ENCODE results near the gene SPI1.
A peak's percentile ranks its signal among the peaks of the same experiment; 100 is the strongest.
"Not testable (repeated sequence)": the region's sequence is repeated elsewhere in the genome, so short reads cannot be mapped to it uniquely, and the experiment has no call there.

SPI1 gene

DNA sequence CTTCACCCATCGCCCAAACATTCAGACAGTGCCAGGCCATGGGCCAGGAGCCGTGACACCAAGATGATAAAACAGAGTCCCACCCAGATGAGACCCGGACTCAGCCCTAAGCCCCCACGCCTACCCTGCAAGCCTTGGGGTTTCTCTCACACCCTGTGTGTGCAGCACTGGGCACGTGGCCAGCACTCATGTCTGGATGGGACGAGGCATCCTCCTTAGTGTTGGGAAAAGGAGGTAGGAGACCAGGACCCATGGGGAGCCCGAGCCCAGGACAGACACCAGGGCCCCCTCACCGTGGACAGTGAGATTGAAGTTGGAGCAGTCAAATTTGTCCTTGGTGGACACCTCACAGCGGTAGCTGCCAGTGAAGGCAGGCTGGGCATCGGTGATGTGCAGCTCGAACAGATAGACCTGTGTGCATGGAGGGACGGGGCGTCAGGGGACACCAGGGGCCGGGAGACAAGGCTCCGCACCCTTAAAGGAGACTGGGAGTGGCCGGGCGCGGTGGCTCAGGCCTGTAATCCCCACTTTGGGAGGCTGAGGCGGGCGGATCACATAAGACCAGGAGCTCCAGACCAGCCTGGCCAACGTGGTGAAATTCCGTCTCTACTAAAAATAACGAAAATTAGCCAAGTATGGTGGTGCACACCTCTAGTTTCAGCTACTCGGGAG is 30.1 kb downstream of the SPI1 start:
- Mint-ChIP-seq H3K27me3 (no peaks in the 10 kb centered on the region), H3K27ac (no peak overlapping the region), H3K4me1 (ENCODE audit: low read depth) (no peaks in the 10 kb centered on the region), H3K9me3 (no peaks in the 10 kb centered on the region), H3K36me3 (ENCODE audit: low read depth) (no peaks in the 10 kb centered on the region), H3K4me3 (no peak overlapping the region)

DNA sequence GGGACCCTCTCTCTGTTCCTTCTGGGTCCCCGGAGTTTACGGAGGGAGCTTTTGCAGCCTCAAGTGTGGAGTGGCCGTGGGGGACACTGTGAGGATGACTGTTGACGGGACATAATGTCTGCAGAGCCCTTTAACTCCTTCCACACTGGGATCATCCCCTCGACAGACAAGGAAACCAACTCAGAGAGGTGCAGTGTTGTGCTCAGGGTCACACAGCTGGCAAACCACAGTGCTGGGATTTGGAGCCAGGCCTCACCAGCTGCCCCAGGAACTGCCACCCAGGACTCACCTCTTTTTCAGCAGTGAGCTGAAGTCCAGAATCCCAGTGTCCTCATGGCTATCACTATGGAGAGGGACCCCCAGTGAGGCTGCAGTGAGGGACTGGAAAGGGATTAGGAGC is 31.2 kb downstream of the SPI1 start:
- no peaks in the 10 kb centered on the region for H3K4me1 Mint-ChIP-seq (ENCODE audit: low read depth)
- H3K27ac Mint-ChIP-seq: no peak overlapping the region
- no peaks in the 10 kb centered on the region for H3K27me3 Mint-ChIP-seq

DNA sequence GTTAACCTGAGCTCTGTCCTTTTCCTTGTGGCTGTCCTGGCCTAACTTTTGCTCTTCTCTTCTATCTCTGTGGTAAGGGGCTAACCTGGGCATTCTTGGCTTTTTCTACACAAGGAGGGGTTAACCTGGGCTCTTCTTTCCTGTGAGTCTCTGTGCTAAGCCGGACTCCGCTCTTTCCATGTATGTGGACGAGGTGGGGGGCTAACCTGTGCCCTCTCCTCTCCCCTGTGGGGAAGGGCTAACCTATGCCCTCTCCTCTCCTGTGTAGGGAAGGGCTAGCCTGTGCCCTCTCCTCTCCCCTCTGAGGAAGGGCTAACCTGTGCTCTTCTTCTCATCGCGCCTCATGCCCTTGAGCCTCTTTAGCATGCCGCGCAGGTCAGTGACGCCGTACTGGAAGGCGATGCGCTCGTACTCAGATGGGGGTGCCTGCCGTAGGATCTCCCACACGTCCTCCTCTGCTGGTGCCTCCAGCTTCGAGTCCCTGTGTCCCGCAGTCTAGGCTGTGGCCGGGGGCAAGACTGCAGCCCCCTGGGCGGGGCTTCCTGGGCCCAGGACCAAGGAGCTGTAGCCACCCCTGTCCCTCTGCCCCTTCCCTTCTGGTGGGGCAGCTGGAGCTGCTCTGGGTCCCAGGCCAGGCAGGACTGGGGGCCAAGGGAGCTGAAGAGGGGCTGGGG is 32.3 kb downstream of the SPI1 start:
- no peak overlapping the region for H3K4me3 Mint-ChIP-seq
- H3K27ac Mint-ChIP-seq: no peak overlapping the region
- H3K9me3 Mint-ChIP-seq: no peaks in the 10 kb centered on the region
- H3K36me3 Mint-ChIP-seq (ENCODE audit: low read depth): no peaks in the 10 kb centered on the region
- no peaks in the 10 kb centered on the region for H3K4me1 Mint-ChIP-seq (ENCODE audit: low read depth)
- H3K27me3 Mint-ChIP-seq: no peaks in the 10 kb centered on the region

More for the DNA sequence above, 31.2 kb downstream of the SPI1 start:
- Mint-ChIP-seq H3K9me3 (no peaks in the 10 kb centered on the region), H3K4me3 (no peak overlapping the region), H3K36me3 (ENCODE audit: low read depth) (no peaks in the 10 kb centered on the region)

DNA sequence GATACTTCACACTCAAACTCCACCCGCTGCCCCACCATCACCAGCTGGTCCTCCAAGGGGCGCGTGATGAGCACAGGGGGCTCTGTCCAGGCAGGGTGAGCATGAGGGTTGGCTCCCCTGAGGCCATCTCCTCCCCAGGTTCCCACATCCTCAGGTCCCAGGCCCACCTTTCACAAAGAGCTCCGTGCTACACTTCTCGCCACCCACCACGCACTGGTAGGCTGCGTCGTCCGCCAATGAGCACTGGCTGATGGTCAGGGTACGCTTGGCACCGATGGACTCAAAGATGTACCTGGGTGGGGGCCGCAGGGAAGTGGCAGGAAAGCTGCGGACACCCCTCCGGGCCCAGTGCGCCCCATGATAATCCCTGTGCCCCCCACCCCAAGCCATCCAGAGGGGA is 35.5 kb downstream of the SPI1 start:
- no peak overlapping the region for H3K27ac Mint-ChIP-seq
- no peaks in the 10 kb centered on the region for H3K4me1 Mint-ChIP-seq (ENCODE audit: low read depth)
- H3K36me3 Mint-ChIP-seq (ENCODE audit: low read depth): no peaks in the 10 kb centered on the region
- H3K4me3 Mint-ChIP-seq: no peak overlapping the region
- no peaks in the 10 kb centered on the region for H3K9me3 Mint-ChIP-seq
- no peaks in the 10 kb centered on the region for H3K27me3 Mint-ChIP-seq

DNA sequence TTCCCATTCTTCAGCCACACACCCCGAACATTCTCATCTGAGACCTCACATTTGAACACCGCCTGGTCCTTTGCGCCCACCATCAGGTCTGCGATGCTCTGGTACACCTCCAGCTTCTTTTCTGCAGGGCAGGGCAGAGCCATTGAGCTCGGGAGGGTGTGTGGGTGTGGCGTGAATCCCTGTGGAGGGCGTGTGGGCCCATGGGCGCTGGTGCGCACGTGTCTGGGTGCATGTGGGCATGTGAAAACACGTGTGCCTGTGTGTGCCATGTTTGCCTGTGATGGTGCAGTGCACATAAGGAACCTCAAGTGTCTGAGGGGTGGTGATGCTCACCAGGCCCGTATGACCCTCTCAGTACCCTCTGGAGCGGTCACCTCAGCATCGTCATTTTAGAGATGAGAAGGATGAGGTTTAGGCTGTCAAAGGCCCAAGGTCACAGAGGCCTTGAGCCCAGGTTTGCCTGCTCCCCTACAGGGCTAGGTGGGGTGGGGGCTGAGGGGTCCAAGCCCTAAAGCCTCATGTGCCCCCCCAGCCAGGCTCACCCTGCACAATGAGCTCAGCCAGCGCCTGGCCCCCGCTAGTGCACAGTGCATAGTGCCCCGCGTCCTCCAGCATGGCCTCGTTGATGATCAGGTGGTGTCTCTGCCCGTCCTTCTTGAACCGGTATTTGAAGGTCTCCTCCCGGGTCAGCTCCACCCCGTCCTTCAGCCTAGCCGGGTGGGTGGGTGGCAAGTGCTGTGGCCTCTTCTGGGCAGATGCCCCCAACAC is 36.1 kb downstream of the SPI1 start:
- no peaks in the 10 kb centered on the region for H3K36me3 Mint-ChIP-seq (ENCODE audit: low read depth)
- no peaks in the 10 kb centered on the region for H3K27me3 Mint-ChIP-seq
- H3K4me1 Mint-ChIP-seq (ENCODE audit: low read depth): no peaks in the 10 kb centered on the region
- no peaks in the 10 kb centered on the region for H3K9me3 Mint-ChIP-seq
- H3K4me3 Mint-ChIP-seq: no peak overlapping the region
- H3K27ac Mint-ChIP-seq: no peak overlapping the region

DNA sequence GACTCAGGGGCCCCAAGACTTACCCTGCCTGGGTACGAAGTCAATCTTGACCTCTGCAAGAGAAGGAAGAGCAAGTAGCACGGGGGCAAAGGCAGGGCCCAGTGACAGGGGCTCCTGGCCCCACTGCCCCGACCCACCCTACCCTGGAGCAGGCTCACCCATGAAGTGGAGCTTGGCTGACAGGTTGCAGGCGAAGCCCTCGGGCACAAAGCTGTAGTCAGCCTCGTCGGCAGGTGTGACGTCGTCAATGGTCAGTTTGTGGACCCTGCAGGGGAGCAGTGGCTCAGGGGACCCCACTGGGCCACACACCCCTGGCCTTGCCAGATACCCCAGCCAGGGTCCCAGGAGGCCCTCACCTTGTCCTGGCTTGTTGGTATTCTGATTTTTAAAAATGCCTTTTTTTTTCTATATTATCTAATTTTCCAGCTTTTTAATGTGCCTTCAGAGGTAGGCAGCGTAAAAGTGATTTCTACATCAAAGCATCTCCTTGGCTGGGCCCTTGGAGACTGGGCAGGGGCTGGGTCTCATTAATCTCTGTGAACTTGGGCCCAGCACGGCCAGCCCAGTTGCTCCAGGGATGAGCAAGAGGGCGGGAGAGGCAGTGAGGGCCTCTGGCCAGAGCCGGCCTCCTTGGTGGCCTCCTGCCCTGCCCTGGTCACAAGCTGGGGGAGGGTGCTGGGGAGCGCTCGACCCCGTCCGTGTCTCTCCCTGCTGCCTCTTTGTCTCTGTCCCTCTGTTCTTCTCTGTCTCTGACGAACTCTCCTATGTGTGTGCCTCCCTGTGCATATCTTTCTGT is 37.2 kb downstream of the SPI1 start:
- H3K4me3 Mint-ChIP-seq: no peak overlapping the region
- no peaks in the 10 kb centered on the region for H3K36me3 Mint-ChIP-seq (ENCODE audit: low read depth)
- H3K27ac Mint-ChIP-seq: no peak overlapping the region

DNA sequence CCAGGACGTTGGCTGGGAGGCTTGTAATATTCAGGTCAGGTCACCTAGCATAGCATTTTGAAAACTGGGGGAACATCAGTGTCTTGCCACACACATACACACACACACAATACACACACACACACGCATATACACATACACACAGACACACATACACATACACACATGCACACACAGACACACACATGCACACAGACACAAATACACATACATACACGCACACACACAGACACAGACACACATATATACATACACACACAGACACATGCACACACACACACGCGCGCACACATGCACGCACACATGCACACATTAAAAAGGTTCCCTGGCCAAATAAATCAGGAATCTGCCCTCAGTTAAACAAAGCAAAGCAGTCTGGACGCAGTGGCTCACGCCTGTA is 38.3 kb downstream of the SPI1 start:
- no peak overlapping the region for H3K4me3 Mint-ChIP-seq
- H3K36me3 Mint-ChIP-seq (ENCODE audit: low read depth): no peaks in the 10 kb centered on the region
- H3K27me3 Mint-ChIP-seq: no peaks in the 10 kb centered on the region
- no peaks in the 10 kb centered on the region for H3K9me3 Mint-ChIP-seq
- peak overlapping the region; percentile 16 for H3K27ac Mint-ChIP-seq
- no peaks in the 10 kb centered on the region for H3K4me1 Mint-ChIP-seq (ENCODE audit: low read depth)

More for the DNA sequence above, 37.2 kb downstream of the SPI1 start:
- H3K9me3 Mint-ChIP-seq: no peaks in the 10 kb centered on the region
- H3K4me1 Mint-ChIP-seq (ENCODE audit: low read depth): no peaks in the 10 kb centered on the region
- H3K27me3 Mint-ChIP-seq: no peaks in the 10 kb centered on the region

DNA sequence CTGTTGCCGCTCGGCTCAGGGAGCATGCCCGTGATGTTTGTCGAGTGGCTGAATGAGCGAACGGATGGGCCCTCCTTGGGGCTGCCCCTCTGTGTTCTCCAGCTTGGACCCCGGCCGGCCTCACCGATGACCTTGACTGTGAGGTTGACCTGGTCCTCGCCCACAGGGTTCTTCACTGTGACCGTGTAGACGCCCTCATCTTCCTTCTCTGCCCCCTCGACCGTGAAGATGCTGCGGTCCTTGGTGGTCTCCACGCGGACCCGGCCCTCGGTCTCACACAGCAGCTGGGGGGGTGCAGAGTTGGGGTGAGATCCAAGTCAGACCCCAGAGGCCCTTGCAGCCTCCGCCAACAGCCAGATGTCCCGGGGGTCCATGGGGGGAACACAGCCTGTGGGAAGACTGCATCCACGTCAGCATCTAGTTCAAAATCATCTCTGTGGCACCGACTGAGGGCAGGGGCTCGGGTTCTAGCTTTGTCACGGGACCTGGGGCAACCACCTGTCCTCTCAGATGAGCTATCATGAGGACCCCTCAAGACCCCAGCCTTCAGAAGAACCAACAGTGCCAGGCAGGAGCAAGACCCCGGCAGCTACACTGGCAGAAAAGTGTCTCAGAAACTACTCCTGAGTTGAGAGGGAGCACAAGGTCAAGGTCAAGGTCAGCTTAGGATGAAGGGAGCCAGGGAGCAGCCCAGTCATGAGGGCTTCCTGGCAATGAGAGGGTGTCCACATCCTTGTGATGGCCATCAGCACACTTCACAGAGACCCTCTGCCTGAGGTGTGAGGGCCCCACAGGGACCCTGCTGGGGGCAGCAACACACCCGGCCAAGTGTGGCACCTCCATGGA is 39.7 kb downstream of the SPI1 start:
- Mint-ChIP-seq H3K4me3 (no peak overlapping the region), H3K36me3 (ENCODE audit: low read depth) (no peaks in the 10 kb centered on the region), H3K27ac (no peak overlapping the region), H3K9me3 (no peaks in the 10 kb centered on the region), H3K27me3 (no peaks in the 10 kb centered on the region), H3K4me1 (ENCODE audit: low read depth) (no peaks in the 10 kb centered on the region)

DNA sequence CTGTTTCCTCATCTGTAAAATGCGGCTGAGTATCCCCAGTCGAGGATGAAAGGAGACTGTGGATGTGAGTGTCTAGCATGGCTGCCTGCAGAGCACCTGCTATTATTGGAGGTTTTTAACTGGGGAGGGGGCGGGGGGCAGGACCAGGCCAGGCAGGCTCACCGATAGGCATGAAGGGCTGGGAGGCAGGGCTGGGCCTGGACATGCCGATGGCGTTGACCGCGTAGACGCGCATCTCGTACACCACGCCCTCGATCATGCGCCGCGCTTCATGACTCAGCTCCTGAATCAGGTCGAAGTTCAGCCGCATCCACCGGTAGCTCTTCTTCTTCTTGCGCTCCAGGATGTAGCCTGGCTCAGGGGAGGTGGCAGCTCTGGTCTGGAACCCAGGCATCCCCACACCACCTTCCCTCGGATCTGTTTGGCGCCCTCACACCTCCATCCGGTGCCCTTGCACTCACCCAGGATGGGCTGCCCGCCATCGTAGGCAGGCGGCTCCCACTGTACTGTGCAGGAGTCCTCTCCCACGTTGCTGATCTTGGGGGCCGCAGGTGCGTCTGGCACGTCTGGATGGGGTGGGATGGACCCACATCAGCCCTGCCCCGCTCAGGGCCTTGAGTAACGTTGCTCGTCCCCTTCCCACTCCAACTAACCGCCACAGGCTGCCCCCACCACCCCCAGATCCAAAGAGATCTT is 41.0 kb downstream of the SPI1 start:
- Mint-ChIP-seq H3K4me3 (no peak overlapping the region), H3K9me3 (no peaks in the 10 kb centered on the region), H3K4me1 (ENCODE audit: low read depth) (no peaks in the 10 kb centered on the region), H3K36me3 (ENCODE audit: low read depth) (no peaks in the 10 kb centered on the region), H3K27me3 (no peaks in the 10 kb centered on the region), H3K27ac (no peak overlapping the region)

DNA sequence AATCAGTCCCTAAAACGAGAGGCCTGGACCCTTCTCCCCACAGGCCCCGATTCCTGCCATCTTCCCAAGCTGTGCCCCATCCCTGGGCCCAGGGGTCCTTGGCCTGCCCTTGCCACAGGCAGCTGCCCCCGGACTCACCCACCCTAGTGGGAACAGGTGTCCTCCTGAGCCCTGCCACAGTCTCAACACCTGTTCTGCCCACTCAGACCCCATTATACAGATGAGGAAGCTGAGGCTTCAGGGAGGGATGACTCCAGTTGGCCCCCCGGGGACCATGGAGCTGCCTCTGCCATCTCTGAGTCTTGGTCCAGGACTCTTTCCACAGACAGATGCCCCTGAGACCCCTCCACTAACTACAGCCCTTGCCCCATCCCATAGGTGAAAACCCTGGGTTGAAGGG is 41.8 kb downstream of the SPI1 start:
- Mint-ChIP-seq H3K27me3 (no peaks in the 10 kb centered on the region), H3K27ac (no peak overlapping the region), H3K4me3 (no peak overlapping the region), H3K4me1 (ENCODE audit: low read depth) (no peaks in the 10 kb centered on the region), H3K9me3 (no peaks in the 10 kb centered on the region), H3K36me3 (ENCODE audit: low read depth) (no peaks in the 10 kb centered on the region)

DNA sequence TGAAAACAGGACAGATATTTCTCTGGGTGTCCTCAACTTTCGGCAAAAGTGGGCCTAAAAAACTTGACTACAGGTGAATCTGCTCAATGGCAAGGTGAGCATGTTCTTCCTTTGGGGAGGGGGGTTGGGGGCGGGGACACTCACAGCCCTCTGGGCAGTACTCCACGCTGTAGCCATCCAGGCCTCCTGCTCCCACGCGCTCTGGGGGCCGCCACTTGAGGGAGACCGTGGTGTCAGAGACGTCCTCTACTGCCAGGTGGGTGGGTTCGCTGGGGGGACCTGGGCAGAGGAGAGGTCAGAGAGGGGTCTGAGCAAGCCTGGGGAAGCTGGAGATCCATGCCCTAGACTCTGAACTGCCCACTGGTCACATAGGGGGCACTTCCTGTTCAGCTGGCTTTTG is 42.6 kb downstream of the SPI1 start:
- H3K4me3 Mint-ChIP-seq: no peak overlapping the region
- no peak overlapping the region for H3K27ac Mint-ChIP-seq
- no peaks in the 10 kb centered on the region for H3K36me3 Mint-ChIP-seq (ENCODE audit: low read depth)
- H3K4me1 Mint-ChIP-seq (ENCODE audit: low read depth): no peaks in the 10 kb centered on the region
- no peaks in the 10 kb centered on the region for H3K27me3 Mint-ChIP-seq
- H3K9me3 Mint-ChIP-seq: no peaks in the 10 kb centered on the region

DNA sequence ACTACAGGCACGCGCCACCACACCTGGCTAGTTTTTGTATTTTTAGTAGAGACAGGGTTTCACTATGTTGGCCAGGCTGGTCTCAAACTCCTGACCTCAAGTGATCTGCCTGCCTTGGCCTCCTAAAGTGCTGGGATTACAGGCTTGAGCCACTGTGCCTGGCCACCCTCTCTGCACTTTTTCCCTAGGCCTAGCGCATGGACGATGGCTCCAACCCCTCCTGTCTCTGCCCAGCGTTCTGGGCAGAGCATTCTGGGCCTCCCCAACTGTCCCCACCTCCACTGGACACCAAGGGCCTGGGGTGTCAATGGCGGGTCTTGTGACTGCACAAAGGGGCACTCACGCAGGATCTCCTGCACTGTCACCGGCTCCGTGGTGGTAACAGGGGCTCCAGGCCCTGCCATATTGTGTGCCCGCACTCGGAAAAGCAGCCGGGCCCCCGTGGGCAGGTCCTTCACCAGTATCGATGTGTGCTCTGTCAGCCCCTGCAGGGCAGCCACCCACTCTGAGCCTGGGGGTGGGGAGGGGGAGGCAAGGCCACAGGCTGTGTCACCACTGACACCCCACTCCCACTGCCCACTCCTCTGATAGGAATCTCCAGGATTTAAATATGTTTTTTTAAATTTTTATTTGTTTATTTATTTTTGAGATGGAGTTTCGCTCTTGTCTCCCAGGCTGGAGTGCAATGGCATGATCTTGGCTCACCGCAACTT is 43.5 kb downstream of the SPI1 start:
- H3K27ac Mint-ChIP-seq; H3K4me3 Mint-ChIP-seq; H3K4me1 Mint-ChIP-seq (ENCODE audit: low read depth); H3K9me3 Mint-ChIP-seq; H3K27me3 Mint-ChIP-seq; H3K36me3 Mint-ChIP-seq (ENCODE audit: low read depth): not testable (repeated sequence)

DNA sequence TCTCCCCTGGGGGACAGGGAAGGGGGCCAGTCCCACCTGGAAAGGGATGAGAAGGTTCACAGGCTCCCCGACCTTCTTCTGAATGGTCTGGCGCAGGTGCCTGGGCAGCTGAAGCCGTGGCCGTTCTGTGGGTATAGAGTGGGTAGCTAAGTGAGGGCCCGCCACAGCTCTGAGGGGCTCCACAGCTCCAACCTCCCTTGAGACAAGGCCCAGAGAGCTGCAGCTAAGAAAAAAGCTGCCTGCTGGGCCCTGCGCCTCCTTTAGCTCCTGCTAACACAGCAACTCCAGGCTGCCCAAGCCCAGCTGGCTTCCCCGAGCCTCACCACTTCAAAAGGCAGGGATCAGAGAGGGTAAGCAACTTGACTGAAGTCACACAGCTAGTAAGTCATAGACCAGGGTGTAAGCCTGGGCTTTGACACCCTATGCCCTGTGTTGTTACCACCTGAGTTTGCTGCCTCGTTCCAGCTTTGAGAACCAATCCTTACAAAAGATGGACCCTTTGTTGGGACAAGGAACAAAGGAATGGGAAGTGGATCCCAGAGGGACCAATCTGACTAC is 44.4 kb downstream of the SPI1 start:
- H3K27ac Mint-ChIP-seq: no peak overlapping the region
- no peaks in the 10 kb centered on the region for H3K36me3 Mint-ChIP-seq (ENCODE audit: low read depth)
- no peaks in the 10 kb centered on the region for H3K9me3 Mint-ChIP-seq
- no peak overlapping the region for H3K4me3 Mint-ChIP-seq
- H3K27me3 Mint-ChIP-seq: no peaks in the 10 kb centered on the region
- H3K4me1 Mint-ChIP-seq (ENCODE audit: low read depth): no peaks in the 10 kb centered on the region
